ENCODE data around the gene RNASE2. TPM values are rescaled to one million over a fixed set of nuclear protein-coding genes. Genes with fewer than 3 reads are reported as not detected.
"Not testable (repeated sequence)": the region's sequence is repeated elsewhere in the genome, so short reads cannot be mapped to it uniquely, and the experiment has no call there.

RNASE2 gene
- total RNA-seq, 1 donor from 2014 or later: not detected

- H3K4me3 Mint-ChIP-seq: no peak overlapping the region
- H3K27me3 Mint-ChIP-seq (ENCODE audit: low read depth): peaks cover 11% of the 10 kb centered on the region
- no peaks in the 10 kb centered on the region for H3K9me3 Mint-ChIP-seq
- TF ChIP-seq, protein P1, sequence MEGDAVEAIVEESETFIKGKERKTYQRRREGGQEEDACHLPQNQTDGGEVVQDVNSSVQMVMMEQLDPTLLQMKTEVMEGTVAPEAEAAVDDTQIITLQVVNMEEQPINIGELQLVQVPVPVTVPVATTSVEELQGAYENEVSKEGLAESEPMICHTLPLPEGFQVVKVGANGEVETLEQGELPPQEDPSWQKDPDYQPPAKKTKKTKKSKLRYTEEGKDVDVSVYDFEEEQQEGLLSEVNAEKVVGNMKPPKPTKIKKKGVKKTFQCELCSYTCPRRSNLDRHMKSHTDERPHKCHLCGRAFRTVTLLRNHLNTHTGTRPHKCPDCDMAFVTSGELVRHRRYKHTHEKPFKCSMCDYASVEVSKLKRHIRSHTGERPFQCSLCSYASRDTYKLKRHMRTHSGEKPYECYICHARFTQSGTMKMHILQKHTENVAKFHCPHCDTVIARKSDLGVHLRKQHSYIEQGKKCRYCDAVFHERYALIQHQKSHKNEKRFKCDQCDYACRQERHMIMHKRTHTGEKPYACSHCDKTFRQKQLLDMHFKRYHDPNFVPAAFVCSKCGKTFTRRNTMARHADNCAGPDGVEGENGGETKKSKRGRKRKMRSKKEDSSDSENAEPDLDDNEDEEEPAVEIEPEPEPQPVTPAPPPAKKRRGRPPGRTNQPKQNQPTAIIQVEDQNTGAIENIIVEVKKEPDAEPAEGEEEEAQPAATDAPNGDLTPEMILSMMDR (IDR thresholded peaks at IDR 0.05; ENCODE audit: unreplicated experiment): no peak
- peaks cover 2% of the 10 kb centered on the region for H3K36me3 Mint-ChIP-seq
- H3K4me1 Mint-ChIP-seq: no peaks in the 10 kb centered on the region
- no peak overlapping the region for H3K27ac Mint-ChIP-seq
- no peak for DNase-seq (ENCODE audit: low spot score in 2 of 2, unreplicated experiment in 2 of 2)
These were observed 19.8 kb upstream of the RNASE2 start for GRCh38 chr14:20935303-20935984.

- not testable (repeated sequence) for H3K4me1 Mint-ChIP-seq; H3K36me3 Mint-ChIP-seq; DNase-seq (ENCODE audit: low spot score in 2 of 2, unreplicated experiment in 2 of 2); H3K27ac Mint-ChIP-seq; H3K4me3 Mint-ChIP-seq; H3K27me3 Mint-ChIP-seq (ENCODE audit: low read depth); H3K9me3 Mint-ChIP-seq
These were observed 10.1 kb upstream of the RNASE2 start for GRCh38 chr14:20945146-20945545.

- not testable (repeated sequence) for H3K9me3 Mint-ChIP-seq, H3K27ac Mint-ChIP-seq, H3K4me3 Mint-ChIP-seq
These were observed 8.6 kb upstream of the RNASE2 start for GRCh38 chr14:20946707-20947106.

DNA sequence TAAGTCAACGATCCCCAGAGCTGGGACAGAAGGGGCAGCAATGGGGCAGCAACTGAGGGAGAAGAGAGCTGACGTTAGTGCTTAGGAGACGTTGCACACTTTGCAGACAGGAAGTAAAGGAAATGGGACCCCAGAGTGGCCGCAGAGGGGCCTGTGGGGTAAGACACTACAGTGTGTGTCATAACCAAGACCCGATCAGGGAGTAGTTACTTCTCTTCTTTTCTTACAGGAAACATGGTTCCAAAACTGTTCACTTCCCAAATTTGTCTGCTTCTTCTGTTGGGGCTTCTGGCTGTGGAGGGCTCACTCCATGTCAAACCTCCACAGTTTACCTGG lies 219 bp downstream of the RNASE2 start:
- not testable (repeated sequence) for H3K4me3 Mint-ChIP-seq; H3K9me3 Mint-ChIP-seq; H3K4me1 Mint-ChIP-seq; H3K27ac Mint-ChIP-seq; H3K36me3 Mint-ChIP-seq; H3K27me3 Mint-ChIP-seq (ENCODE audit: low read depth); DNase-seq (ENCODE audit: low spot score in 2 of 2, unreplicated experiment in 2 of 2)

More at GRCh38 chr14:20946707-20947106, 8.6 kb upstream of the RNASE2 start:
- not testable (repeated sequence) for H3K4me1 Mint-ChIP-seq; DNase-seq (ENCODE audit: low spot score in 2 of 2, unreplicated experiment in 2 of 2); H3K36me3 Mint-ChIP-seq; H3K27me3 Mint-ChIP-seq (ENCODE audit: low read depth)

DNA sequence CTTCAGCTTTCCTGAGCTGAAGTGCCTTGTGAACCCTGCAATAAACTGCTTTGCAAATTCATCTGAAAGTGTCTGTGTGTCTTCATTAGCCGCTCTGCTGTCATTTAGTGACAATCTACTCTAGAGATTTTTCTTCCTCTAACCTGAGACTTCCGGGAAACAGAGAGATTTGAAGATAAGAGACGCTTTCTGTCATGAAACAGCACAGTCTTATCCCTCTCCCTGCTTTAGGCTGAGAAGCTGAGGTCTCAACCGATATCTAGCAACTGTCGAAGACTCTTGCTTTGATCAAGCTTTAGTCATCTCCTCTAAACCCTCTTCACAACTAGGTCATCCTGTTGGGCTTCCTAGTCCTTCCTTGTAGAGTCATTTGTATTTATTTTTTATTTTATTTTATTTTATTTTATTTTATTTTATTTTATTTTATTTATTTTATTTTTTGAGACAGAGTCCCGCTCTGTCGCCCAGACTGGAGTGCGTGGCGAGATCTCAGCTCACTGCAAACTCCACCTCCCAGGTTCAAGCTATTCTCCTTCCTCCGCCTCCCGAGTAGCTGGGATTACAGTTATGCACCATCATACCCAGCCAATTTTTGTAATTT lies 1.2 kb downstream of the RNASE2 start:
- Mint-ChIP-seq H3K27ac (no peak overlapping the region), H3K36me3 (peaks cover 3% of the 10 kb centered on the region), H3K27me3 (ENCODE audit: low read depth) (no peaks in the 10 kb centered on the region), H3K9me3 (no peaks in the 10 kb centered on the region), H3K4me1 (peaks cover 7% of the 10 kb centered on the region), H3K4me3 (no peak overlapping the region)
- TF ChIP-seq, protein P1 (IDR thresholded peaks at IDR 0.05; ENCODE audit: unreplicated experiment): no peak
- DNase-seq (ENCODE audit: low spot score in 2 of 2, unreplicated experiment in 2 of 2): no peak

GRCh38 chr14:20958946-20959345 lies 3.7 kb downstream of the RNASE2 start:
- H3K36me3 Mint-ChIP-seq; H3K4me3 Mint-ChIP-seq; H3K27me3 Mint-ChIP-seq (ENCODE audit: low read depth); DNase-seq (ENCODE audit: low spot score in 2 of 2, unreplicated experiment in 2 of 2); H3K27ac Mint-ChIP-seq; H3K9me3 Mint-ChIP-seq: not testable (repeated sequence)
- H3K4me1 Mint-ChIP-seq: peaks cover 10% of the 10 kb centered on the region

DNA sequence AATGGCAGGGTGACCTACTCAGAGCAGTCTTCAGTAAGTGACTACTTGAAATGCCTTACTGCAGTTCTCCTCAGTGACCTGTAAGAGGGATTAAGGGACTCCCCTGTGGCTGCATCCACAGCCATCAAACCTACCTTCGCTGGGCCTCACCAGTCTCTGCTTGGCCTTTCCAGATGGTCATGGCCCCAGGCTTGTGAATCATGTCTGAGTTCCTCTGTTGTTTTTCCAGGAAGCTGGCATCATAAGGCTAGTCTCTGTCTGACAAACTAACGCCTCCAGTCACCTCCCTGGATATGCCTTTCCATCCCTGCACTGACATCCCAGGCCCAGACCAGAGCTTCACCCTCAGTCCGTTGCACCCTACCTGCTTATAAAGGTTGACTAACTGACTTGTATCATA lies 14.0 kb downstream of the RNASE2 start:
- Mint-ChIP-seq H3K4me3 (no peak overlapping the region), H3K4me1 (peaks cover 23% of the 10 kb centered on the region), H3K9me3 (no peaks in the 10 kb centered on the region), H3K27ac (no peak overlapping the region), H3K27me3 (ENCODE audit: low read depth) (no peaks in the 10 kb centered on the region), H3K36me3 (no peaks in the 10 kb centered on the region)
- TF ChIP-seq, protein P1 (IDR thresholded peaks at IDR 0.05; ENCODE audit: unreplicated experiment): no peak
- no peak for DNase-seq (ENCODE audit: low spot score in 2 of 2, unreplicated experiment in 2 of 2)

GRCh38 chr14:20970647-20970982 lies 15.3 kb downstream of the RNASE2 start:
- TF ChIP-seq, protein P1 (IDR thresholded peaks at IDR 0.05; ENCODE audit: unreplicated experiment): no peak
- H3K27ac Mint-ChIP-seq: peak overlapping the region; percentile 96
- DNase-seq (ENCODE audit: low spot score in 2 of 2, unreplicated experiment in 2 of 2): no peak

More at GRCh38 chr14:20970647-20970982, 15.3 kb downstream of the RNASE2 start:
- H3K27me3 Mint-ChIP-seq (ENCODE audit: low read depth): no peaks in the 10 kb centered on the region
- no peaks in the 10 kb centered on the region for H3K9me3 Mint-ChIP-seq
- H3K4me1 Mint-ChIP-seq: peaks cover 25% of the 10 kb centered on the region
- H3K36me3 Mint-ChIP-seq: no peaks in the 10 kb centered on the region
- H3K4me3 Mint-ChIP-seq: peak overlapping the region; percentile 89
